Epidermal melanocyte (primary cell): Measurements from ENCODE around the gene DSC3.

ENCODE experiments used
- DNase-seq: peaks from one replicate; pipeline ENCODE4 v3.0.0; 2011; ENCODE audit warnings: low spot score; ENCODE audit not compliant: insufficient read length

The DSC3 gene

DNA sequence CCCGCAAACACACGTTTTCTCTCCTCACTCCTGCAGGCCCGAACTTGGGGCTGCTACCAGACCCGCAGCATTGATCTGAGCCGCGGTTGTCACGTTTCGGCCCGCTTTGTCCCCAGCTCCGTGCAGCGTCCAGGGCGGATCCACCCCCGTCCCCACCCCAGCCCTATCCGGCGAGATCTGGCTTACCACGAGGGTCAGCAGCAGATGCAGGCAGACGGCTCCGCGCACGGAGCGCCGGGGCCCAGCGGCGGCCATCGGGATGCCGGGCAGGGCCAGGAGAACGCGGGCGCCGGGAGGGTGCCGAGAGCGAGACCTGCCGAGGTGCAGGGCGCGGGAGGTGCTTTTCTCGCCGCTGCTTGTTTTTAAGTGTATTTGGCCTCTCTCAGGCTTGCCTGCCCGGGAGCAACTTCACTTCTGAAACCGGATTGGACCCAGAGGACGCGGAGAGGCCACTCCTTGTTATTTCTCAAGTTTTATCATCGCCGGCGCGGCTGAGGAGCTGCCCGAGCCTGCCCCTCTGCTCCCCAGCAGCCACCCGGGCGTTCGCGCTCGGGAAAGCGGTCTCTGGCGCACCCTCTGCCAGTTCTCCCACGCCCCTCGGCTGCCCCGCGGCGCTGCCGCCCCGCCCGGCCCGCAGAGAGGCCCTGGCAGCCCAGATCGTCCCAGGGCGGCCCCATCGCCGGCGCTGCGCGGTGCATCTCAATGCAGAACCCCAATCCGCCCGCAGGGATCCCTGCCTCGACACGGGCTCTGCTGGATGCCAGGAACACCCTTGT, at the start of gene DSC3:
Gene DSC3, minus strand, starts transcription at position 337 of the 776 bp plus-strand sequence. Its CDS starts 82 bp downstream, at position 255.
- DNase-seq = no peak

DNA sequence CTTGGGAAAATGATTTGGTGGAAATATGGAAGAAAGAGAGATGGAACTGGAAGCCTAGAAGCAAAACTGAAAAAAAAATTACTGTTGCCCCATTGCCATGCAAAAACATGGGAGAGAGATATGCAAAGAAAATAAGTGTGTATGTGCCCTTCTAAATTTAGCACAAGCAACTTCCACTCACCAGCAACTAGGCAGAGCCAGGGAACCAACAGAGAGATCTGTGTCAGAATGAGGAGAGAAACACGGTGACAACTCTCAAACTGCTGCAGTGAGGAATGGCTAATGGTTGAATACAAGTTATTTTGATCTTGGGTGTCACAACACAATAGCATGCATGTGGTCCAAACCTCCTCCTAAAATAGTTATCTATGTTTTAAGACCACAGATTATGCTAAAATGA, 48.8 kb upstream of the DSC3 start:
- no peak for DNase-seq

DNA sequence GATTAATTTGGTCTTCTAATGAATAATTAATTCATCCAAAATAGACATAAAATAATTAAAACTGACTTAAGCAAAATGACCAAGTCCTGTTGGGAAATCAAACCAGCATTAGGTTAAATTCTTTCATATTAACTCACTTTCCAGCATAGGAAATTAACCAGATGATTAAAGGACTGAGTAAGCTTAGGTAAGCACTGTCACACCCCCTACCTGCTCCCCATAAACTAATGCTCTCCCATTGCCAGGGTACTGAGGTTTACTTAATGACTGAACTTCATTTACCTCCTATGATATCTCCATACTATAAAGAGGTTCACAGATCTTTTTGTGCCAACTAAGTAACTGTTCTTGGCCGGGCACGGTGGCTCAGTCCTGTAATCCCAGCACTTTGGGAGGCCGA, 46.0 kb upstream of the DSC3 start:
- no peak for DNase-seq

DNA sequence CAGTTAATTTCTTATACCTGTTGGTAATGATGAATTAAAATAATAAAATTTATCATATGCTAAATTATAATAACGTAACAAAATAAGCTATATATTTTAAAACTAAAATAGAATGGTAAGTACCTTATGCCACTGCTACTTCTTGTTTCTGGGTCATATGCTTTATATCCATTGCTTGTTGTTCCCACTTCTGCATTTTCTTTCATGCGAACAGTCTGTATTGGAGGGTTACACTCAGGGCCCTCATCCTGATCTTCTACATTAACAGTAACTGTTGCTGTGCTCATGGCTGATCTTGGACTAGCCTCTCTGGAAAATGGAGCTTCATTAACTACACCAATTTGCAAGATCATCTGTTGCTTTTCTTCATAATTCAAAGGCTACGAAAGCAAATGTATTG, 37.4 kb upstream of the DSC3 start:
- DNase-seq = no peak

DNA sequence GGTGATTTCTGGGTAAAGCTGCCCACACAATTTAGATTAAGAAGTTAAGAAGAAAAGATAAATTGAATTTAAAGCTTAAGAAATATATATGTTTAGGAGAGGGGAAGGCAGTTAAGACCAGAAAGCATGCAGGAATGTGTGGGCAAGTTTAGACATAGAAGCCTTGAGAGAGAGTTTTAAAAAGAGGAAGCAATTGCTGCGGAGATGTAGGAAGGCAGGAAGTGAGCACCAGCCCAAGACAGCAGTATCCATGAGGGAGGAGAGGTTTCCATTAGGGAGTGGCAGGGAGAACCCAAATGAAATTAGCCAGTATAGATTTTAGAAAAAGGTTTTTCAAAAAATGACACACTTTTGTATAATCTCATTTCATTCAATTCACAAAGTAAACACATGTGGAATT, 35.3 kb upstream of the DSC3 start:
- no peak for DNase-seq

DNA sequence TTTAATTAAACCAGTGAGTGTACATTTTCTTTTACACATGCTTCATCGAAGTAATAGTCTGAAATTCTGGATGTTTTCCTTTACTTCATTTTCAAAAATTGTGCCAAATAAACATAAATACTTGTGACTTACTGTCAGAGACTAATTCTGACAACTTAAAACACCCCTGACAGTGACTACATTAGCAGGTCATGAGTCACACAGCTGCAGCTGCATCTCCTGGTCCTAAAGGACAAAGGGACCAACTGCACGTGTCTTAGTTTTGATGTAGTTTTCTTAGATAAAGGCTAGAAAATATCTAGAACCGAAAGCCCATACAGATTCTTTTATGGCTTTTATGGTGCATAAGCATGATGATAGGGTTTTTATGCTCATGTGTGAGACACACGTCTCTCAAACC, 29.6 kb upstream of the DSC3 start:
- no peak for DNase-seq

DNA sequence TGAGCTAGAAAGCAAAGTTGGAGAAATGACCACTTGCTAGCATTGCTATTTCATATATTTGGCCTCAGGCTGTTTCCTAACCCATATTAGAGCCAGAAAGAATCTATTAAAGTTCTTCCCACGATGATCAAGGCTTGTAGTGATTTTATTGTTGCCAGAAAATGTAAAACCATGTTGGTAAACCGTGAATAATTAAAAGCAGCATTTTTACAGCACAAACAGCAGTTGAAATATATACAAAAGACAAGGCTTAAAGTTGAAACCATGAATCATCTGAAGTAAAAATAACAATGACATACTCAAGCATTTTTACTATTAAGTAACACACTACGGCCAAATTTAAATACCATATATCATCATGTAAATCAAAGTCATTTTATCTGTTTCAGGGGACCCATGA, 27.7 kb upstream of the DSC3 start:
- DNase-seq = no peak

DNA sequence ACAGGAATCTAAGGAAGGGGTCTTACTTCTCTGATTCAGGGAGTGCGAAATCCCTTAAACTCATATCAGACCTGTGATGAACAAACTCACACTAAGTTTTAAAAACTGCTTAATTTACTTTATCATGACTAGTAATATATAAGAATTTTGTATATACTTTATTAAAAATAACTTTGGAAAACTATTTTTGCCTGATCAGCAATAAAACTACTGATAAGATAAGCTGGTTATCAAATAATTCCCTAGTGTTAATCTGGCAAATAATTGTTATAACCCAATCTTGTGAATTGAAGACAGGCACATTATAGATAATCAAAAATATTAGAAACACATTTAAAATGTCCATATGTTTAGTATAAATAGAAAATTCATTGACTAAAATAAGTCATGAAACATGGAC, 23.7 kb upstream of the DSC3 start:
- no peak for DNase-seq

DNA sequence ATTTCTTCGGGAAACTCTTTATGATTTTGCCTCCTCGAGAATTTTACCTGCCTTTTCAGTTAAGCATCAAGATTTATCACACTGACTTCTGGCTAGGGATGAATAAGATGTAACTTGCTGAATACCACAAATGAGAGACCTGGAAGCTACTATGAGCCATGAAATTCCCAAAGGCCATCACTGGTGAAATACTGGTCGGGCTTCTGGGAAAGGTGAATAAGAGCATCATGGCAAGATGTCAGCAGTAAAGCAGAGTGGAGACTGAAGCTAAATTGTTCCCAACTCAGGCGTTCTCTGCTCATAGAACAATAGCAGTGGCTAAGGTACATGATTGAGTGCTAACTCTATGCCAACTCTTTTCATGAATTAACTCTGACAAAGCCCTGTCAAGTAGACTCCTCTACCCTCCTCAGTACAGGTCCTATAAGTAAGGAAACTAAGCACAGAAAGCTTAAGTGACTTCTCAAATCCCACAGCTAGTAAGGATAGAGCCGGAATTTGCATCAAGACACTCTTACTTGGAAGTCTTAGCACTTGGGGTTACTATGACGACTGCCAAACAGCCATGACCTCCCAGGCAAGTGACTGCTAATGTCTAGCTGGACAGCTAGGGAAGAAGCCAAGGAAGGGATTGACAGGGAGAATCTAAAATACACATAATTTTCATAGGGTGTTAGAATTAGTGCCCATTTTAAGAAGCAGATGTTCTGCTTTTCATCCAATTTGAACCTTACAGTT, 22.7 kb upstream of the DSC3 start:
- no peak for DNase-seq

DNA sequence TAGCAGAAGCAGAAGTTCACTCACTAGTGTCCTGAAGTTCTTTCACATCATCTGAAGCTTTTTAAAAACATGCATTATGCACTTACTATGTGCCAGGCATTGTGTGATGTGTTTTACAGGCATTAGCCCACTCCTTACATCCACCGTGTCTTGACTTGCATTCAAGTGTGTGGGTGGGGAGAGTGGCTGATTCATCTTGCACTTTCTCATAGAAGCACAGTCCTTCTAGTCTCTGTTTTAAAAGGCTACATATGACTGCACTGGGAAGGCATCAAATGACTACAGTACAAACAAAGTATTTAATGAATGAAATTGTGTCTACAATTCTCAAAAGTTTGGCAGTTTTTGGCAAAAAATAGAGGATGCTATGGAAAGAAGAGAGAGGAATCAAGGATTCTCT, 21.6 kb upstream of the DSC3 start:
- DNase-seq = no peak

DNA sequence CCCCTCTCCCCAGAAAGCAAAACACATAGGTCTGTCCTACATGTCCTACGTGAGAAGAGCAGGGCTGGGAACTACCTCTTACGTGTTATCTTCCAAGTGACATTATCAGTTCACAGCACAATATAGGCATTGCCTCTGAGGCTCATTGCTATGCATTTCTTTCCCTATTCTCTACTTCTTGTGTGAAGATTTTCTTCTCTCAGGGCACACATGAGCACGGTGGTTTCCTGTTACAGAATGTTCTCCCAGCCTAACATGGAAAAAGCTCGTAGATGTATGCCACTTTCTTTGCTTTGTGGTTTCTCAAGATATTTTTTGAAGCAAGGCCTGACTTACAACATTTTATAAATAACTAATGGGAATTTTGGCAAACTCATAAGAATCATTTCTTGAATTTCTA, 19.4 kb upstream of the DSC3 start:
- DNase-seq = no peak

DNA sequence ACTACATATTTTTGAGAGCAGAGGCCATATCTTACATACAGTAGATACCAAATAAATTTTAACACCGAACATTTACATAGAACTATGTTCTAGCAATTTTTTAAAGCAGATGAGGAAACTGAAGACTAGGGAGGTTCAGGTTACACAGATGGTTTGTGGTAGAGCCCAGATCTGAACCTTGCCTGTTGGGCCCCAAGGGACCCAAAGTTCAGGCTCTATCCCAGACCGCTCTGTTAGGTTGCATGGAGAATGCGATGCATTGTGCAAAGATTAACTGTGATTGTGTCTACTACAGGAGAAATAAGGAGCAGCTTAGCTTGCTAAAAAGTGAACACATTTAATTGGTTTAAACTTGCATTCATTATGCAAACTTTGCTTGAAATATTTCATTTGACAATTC, 16.4 kb upstream of the DSC3 start:
- DNase-seq = no peak

DNA sequence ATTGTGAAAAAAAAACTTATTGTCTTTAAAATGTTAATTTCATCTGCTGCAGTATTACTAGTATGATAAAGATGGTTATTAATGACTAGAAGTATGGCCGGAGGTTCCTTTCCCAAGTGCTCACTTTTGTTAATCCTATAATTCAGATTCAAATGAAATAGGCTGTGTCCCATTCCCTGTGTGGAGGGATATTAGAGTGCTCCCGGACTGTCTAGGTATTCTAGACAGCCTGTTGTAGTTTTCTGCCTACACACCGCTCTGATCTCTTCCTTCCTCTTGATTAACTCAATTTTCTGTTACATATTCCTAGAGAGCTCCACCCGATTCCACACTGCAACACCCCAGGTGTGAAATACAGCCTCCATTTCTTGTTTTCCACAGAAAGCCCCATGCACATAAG, 15.4 kb upstream of the DSC3 start:
- DNase-seq = no peak

DNA sequence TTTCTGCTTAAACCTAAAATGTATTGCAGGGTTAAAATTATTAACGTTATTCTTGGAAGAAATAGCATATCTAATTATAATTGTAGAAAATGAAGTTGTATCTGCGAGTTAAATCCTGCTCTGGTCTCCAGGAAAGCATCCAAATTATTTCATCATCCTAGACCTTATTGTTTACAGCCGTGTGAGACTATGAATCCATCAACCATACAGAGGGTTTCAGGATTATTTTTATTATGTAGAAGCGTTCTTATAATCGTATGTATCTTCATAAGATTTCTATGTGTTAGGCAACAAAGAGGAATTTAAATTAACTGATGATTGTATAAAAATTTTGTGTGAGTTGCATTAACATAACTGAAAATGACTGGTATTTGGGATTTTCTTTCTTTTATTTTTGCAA, 14.5 kb upstream of the DSC3 start:
- DNase-seq = no peak

DNA sequence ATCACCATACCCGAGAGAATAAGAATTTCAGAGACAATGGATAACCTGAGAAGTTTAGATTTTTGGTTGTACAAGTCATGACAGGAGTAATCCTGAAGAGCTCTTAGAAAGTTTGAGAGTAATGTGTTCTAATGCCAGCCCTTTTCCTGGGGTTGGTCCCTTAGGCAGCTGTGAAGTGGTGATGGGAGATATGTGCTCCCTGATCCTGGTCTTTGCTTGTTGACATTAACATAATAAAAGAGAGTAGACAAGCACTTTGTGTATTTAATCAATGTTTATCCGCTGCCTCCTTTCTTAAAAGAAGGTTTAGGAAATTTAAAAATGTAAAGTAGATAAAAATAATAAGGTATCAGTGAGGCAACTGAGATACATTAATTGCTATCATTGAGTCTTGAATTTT, 13.8 kb upstream of the DSC3 start:
- DNase-seq = no peak

DNA sequence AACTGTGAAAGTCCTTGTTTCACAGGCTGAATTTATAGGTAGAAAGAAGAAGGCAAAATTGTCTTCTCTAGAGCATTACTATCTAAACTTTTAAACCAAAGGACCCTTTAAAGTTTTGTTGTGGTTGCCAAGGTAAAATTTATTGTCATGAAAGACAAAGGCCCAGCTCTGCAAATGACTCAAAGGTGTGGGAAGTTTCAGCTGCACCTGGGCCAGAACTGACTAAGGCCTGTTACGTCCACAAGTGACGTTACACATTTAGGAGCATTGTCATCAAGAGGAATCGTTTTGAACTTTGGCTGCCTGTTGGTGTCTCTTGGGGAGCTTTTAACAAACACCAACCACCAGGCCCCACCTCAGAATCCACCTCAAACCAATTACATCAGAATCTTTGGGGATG, 8.1 kb upstream of the DSC3 start:
- no peak for DNase-seq

DNA sequence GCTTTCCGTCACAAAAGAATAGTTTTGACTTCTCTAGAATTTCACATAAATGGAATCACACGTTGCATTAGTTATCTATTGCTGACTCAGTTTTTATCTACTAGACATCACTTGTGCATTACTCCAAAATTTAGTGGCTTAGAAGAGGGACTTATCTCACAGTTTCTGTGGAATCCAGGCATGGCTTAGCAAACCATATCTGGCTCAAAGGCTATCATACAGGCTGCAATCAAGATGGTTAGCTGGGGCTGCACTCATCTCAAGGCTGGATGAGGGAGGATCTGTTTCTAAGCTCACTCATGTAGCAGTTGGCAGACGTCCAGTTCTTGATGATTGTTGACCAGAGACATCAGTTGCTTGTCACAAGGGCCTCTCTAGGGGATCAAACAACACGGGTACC, 6.6 kb upstream of the DSC3 start:
- DNase-seq = no peak

DNA sequence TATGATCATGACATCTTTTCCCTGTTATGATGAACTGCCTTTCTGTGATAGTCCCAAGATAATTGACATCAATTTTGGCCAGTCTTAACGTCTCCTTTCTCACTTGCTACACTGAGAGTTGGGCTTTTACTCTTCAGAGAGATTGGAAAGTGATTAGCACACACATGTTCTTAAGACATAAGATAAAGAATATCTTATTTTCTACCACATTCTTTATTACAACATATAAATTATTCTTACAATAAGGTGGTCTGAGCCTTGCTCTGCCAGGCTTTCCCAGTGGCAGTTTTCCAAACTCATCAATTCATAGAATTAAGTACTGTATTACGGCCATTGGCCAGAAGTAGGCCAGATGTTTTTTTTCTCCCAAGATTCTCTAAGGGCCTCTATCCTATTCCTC, 5.7 kb upstream of the DSC3 start:
- DNase-seq = no peak

DNA sequence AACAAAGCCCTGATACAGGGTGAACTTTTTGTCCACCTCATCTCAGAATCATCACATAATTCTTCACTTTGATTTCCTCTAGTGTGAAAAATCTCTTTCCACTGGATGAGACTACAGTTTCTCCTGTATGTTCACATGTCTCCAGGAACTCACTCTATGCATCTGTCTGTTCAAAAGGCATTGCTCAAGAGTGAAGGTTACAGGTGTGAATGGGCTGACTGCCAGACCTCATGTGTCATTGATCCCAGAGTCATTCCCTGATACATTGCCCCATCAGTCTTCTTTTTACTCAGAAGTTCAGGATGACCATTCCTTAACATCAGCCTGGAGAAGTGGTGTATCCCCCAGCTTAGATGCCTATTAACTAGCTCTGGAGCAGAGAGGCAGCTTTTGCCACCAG, 4.4 kb upstream of the DSC3 start:
- no peak for DNase-seq

DNA sequence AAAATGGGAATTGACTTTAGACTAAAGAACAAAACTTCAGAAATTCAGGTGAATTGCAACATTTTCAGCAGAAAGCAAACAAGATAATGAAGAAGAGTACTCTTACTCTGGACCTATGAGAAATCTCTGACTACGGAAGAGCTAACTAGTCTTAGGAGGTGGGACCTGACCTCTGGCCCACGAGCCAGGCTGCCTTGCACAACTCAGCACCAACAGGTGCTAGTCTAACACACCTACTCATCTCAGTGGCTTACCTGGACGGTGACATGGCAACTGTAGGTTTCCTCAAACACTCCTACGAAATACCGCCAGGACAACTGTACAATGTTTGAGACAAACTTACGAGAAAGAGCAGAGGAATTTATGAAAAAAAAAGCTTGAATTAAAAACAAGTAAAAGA, 3.1 kb upstream of the DSC3 start:
- no peak for DNase-seq

DNA sequence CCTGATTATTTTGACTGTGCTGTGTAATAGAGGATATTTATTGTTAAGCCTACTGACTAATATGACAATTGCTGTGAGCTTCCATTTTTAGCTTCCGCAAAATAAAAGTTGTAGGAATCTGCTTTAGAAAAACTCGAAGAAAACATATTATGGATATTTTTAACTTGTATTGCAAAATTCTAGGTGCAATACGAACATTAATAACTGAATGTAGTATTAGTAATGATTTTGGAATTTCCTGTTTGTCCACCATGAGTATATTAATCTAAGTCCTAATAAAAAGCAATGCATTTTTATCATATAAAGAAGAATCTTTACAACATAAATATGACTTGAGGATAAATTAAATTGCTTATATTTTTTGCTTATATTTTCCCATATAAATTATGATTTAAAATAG, 2.4 kb upstream of the DSC3 start:
- DNase-seq = no peak

DNA sequence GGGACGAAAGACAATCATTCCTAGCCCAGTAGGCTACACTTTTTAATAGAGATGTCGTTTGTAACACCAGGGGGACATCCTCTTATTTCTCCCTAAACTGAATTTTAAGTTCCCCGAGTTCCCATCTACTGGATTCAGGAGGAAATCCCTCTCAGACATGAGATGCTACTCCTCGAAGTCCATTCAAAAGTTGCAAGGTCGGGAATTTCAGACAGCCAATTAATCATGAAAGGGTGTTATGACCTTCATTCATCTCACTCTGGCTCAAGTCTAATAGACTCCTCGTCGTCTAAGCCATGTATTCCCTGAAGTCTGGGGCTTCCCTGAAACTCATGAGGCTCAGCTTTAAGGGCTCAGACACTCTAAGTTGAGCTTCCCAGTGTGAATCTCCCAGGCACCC, 1.2 kb upstream of the DSC3 start:
- DNase-seq = no peak

DNA sequence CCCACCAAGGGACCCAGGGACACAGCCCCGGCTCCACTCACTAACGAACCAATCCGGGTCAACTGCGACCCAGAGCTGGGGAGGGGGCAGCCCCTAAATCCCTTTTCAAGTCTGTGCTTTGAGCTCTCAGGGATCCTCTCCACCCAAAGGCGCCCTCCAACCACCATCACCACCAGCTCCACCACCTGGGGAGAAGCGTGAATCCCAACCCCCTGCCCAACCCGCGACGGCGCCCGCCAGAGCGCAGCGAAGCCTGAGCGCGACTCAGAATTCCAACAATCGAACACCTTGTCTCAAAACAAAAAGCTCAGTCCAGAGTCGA, 497 bp downstream of the DSC3 start:
- DNase-seq = no peak
